HepG2 (cell line): ENCODE results near the gene ZNRD2. TPM values are rescaled to one million over a fixed set of nuclear protein-coding genes. Genes with fewer than 3 reads are reported as not detected.

ENCODE experiments used
- ATAC-seq: fragments of 200-7000 bp; cut with Tn5 transposase; 3 replicates; pipeline ENCODE4 v1.9.1; 2020; ENCODE audit warnings: mild to moderate bottlenecking, moderate library complexity
- BruUV-seq: library from RNA; stranded (reverse); fragments of 400-500 nt; replicated peaks from 2 replicates; lab custom pipeline; 2021; lab: Mats Ljungman, UMichigan
- CTCF ChIA-PET: fragments of 300-600 bp; formaldehyde crosslinking; extraction: SDS; loops from one replicate; lab custom pipeline; 2021; ENCODE audit warnings: low total read pairs, inconsistent platforms, low intra/inter-chr PET ratio; lab: Yijun Ruan, JAX
- POLR2A ChIA-PET: fragments of 350-600 bp; sonication (Branson Sonifier 250); formaldehyde crosslinking; loops from one replicate; lab custom pipeline; 2020; ENCODE audit warnings: antibody characterized with exemption, inconsistent platforms; lab: Yijun Ruan, JAX
- DNase-seq: peaks from one replicate; pipeline ENCODE4 v3.0.0-alpha.2; 2015; ENCODE audit warnings: low spot score
- FAIRE-seq: peaks from 3 replicates; lab custom pipeline; 2011; peaks lifted over from hg19 to GRCh38; lab: Jason Lieb, UNC
- H2AFZ ChIP-seq: one replicate; pipeline ENCODE4 v1.6.1; 2011; ENCODE audit warnings: low read length, inconsistent platforms
- H3K27ac ChIP-seq: fragments of 300-600 bp; 3 replicates; pipeline ENCODE4 v1.8.0; 2011; ENCODE audit warnings: mixed run types, mild to moderate bottlenecking, mixed read lengths, low read length, inconsistent platforms; ENCODE audit not compliant: insufficient read depth; ENCODE audit errors: extremely low read length
- H3K27me3 ChIP-seq, 2 experiments: fragments of 200-600 bp in 1 of 2; 2 replicates in 1 of 2; 3 replicates in 1 of 2; pipeline versions ENCODE4 v1.6.0 to v1.8.0; 2011; ENCODE audit warnings: low read length in 2 of 2, mild to moderate bottlenecking in 2 of 2, moderate library complexity in 2 of 2, inconsistent platforms in 1 of 2; ENCODE audit not compliant: insufficient read depth in 2 of 2, control insufficient read depth in 1 of 2
- H3K36me3 ChIP-seq, 2 experiments: fragments of 200-600 bp in 1 of 2; replicated peaks in 1 of 2; 2 replicates in 1 of 2; 3 replicates in 1 of 2; pipeline versions ENCODE4 v1.5.1 to v1.8.0; 2011; ENCODE audit warnings: low read length in 2 of 2, inconsistent platforms in 1 of 2; ENCODE audit not compliant: insufficient read depth in 2 of 2, control insufficient read depth in 1 of 2
- H3K4me1 ChIP-seq: 2 replicates; pipeline ENCODE4 v1.5.1; 2012; ENCODE audit warnings: low read length, inconsistent platforms; ENCODE audit not compliant: insufficient read depth
- H3K4me2 ChIP-seq: 2 replicates; pipeline ENCODE4 v1.6.0; 2011; ENCODE audit warnings: low read depth, low read length, inconsistent platforms
- H3K4me3 ChIP-seq, 3 experiments: fragments of 200-600 bp in 1 of 3; sonication (generic), shearing (Covaris generic) in 1 of 3; replicated peaks in 1 of 3; 2 replicates each; pipeline ENCODE4 v1.5.1; 2011 to 2016; ENCODE audit warnings: low read length in 3 of 3, inconsistent platforms in 2 of 3, low read depth in 2 of 3, mild to moderate bottlenecking in 2 of 3, control low read depth in 1 of 3, mixed read lengths in 1 of 3; ENCODE audit not compliant: insufficient read depth in 1 of 3
- H3K79me2 ChIP-seq: one replicate; pipeline ENCODE4 v1.6.1; 2011; ENCODE audit warnings: low read length, inconsistent platforms; ENCODE audit not compliant: insufficient read depth
- H3K9ac ChIP-seq: 2 replicates; pipeline ENCODE4 v1.6.0; 2011; ENCODE audit warnings: mild to moderate bottlenecking, low read depth, low read length, inconsistent platforms; ENCODE audit not compliant: insufficient read depth
- H3K9me3 ChIP-seq: 2 replicates; pipeline ENCODE4 v1.5.1; 2012; ENCODE audit warnings: mild to moderate bottlenecking, low read length
- H4K20me1 ChIP-seq: 2 replicates; pipeline ENCODE4 v1.6.0; 2011; ENCODE audit warnings: inconsistent platforms, mild to moderate bottlenecking, low read length, moderate library complexity; ENCODE audit not compliant: insufficient read depth
- ARHGAP35 ChIP-seq: sonication (generic); formaldehyde crosslinking; IDR thresholded peaks from 2 replicates; pipeline ENCODE4 v1.9.0; 2022; ENCODE audit warnings: mild to moderate bottlenecking, inconsistent platforms, moderate library complexity, missing genetic modification reagents, borderline replicate concordance
- BRD4 ChIP-seq: sonication (generic); formaldehyde crosslinking; IDR thresholded peaks from 2 replicates; pipeline ENCODE4 v1.4.0; 2020; ENCODE audit warnings: missing genetic modification reagents
- FOSL1 ChIP-seq: sonication (generic); formaldehyde crosslinking; IDR thresholded peaks from 2 replicates; pipeline ENCODE4 v1.9.0; 2021; ENCODE audit warnings: missing genetic modification reagents, borderline replicate concordance
- HIVEP1 ChIP-seq: sonication (generic); formaldehyde crosslinking; IDR thresholded peaks from 2 replicates; pipeline ENCODE4 v1.4.0; 2020; ENCODE audit warnings: mild to moderate bottlenecking, missing genetic modification reagents
- HNF4A ChIP-seq: sonication (generic); formaldehyde crosslinking; IDR thresholded peaks from 2 replicates; pipeline ENCODE4 v1.4.0; 2020; ENCODE audit warnings: missing genetic modification reagents
- HNRNPUL1 ChIP-seq: fragments of 200-400 bp; formaldehyde crosslinking; IDR thresholded peaks from 2 replicates; pipeline ENCODE4 v1.6.1; 2017; ENCODE audit warnings: low read depth, mild to moderate bottlenecking, low read length, moderate library complexity
- KDM6A ChIP-seq: IDR thresholded peaks from 2 replicates; pipeline ENCODE4 v1.6.1; 2016; ENCODE audit warnings: low read depth
- MEIS2 ChIP-seq: sonication (generic); formaldehyde crosslinking; IDR thresholded peaks from 2 replicates; pipeline ENCODE4 v1.9.0; 2021; ENCODE audit warnings: mild to moderate bottlenecking, missing genetic modification reagents
- MLXIP ChIP-seq: sonication (generic); formaldehyde crosslinking; IDR thresholded peaks from 2 replicates; pipeline ENCODE4 v1.9.0; 2021; ENCODE audit warnings: missing genetic modification reagents, borderline replicate concordance
- MTERF4 ChIP-seq: sonication (generic); formaldehyde crosslinking; IDR thresholded peaks from 2 replicates; pipeline ENCODE4 v1.8.0; 2023; ENCODE audit warnings: mild to moderate bottlenecking, missing genetic modification reagents
- PAXIP1 ChIP-seq: sonication (generic); formaldehyde crosslinking; conservative IDR thresholded peaks from 2 replicates; pipeline ENCODE4 v1.4.0; 2020; ENCODE audit warnings: mild to moderate bottlenecking, missing genetic modification reagents, moderate library complexity
- RXRA ChIP-seq: sonication (generic); formaldehyde crosslinking; IDR thresholded peaks from 2 replicates; pipeline ENCODE4 v1.5.1; 2020; ENCODE audit warnings: missing genetic modification reagents
- SIN3A ChIP-seq: IDR thresholded peaks from 2 replicates; pipeline ENCODE4 v1.6.1; 2011; ENCODE audit warnings: low read depth, mild to moderate bottlenecking, control low read depth, low read length, borderline replicate concordance
- SMARCE1 ChIP-seq: fragments of 450-650 bp; IDR thresholded peaks from 2 replicates; pipeline ENCODE4 v1.6.1; 2017; ENCODE audit warnings: borderline replicate concordance
- ZNF121 ChIP-seq: sonication (generic); formaldehyde crosslinking; IDR thresholded peaks from 2 replicates; pipeline ENCODE4 v1.5.0; 2020; ENCODE audit warnings: mild to moderate bottlenecking, missing genetic modification reagents
- ZNF317 ChIP-seq: sonication (generic); formaldehyde crosslinking; IDR thresholded peaks from 2 replicates; pipeline ENCODE4 v1.5.0; 2020; ENCODE audit warnings: mild to moderate bottlenecking, missing genetic modification reagents
- ZNF564 ChIP-seq: sonication (generic); formaldehyde crosslinking; IDR thresholded peaks from 2 replicates; pipeline ENCODE4 v1.8.1; 2023; ENCODE audit warnings: mild to moderate bottlenecking, missing genetic modification reagents
- ZNF788 ChIP-seq: sonication (generic); formaldehyde crosslinking; IDR thresholded peaks from 2 replicates; pipeline ENCODE4 v1.5.0; 2020; ENCODE audit warnings: mild to moderate bottlenecking, missing genetic modification reagents, borderline replicate concordance
- WGBS: methylation state at CpG from one replicate; pipeline ENCODE4 v1.1.6; 2017; ENCODE audit warnings: low lambda C conversion rate; 5-methylcytosine and 5-hydroxymethylcytosine counted together
- in situ Hi-C: cut with HindIII; loops from 2 replicates; pipeline ENCODE4 v1.10.0; 2017; ENCODE audit warnings: low pct_unique_long_range_greater_than_20kb; ENCODE audit not compliant: extremely low pct_ligation_motif_present
- intact Hi-C: fragments of 100-400 bp; cut with micrococcal nuclease; formaldehyde crosslinking; loops from one replicate; pipeline ENCODE4 v1.10.0; 2022; ENCODE audit not compliant: unreplicated experiment
- polyA plus RNA-seq, 8 experiments: library from polyadenylated mRNA; depleted of rRNA in 3 of 8; stranded (reverse) in 7 of 8; unstranded in 1 of 8; fragments of >200 nt; fragmentation: Illumina TruSeq in 4 of 8; extraction: Trizol in 4 of 8; gene quantifications; 2 replicates each; pipeline versions ENCODE4 v1.2.1 to v1.2.3, GENCODE V29; 2011 to 2016; ENCODE audit warnings: low read depth in 4 of 8, missing spikeins in 1 of 8, mixed read lengths in 1 of 8; ENCODE audit not compliant: insufficient read depth in 1 of 8
- total RNA-seq, 5 experiments: library from RNA; depleted of rRNA; stranded (reverse); fragments of >200 nt; fragmentation: Illumina TruSeq; extraction: Trizol; gene quantifications; 2 replicates each; pipeline ENCODE4 v1.2.3, GENCODE V29; 2016; ENCODE audit warnings: low read depth in 1 of 5

ZNRD2 gene
- total and polyA plus RNA-seq, 2 of the 13 experiments (the other 11 are each of a cell fraction or from before 2014, with no cell fraction given), result 29.2 to 34.0 TPM

GRCh38 chr11:65612691-65613090 lies 42.4 kb downstream of the ZNRD2 start:
- in situ Hi-C loops (loop anchor here (5.0 kb wide), 1 partner anchor 35 kb away; the partner anchor contains the start of gene EHBP1L1), intact Hi-C loops (no loop called here)
- Histone ChIP-seq H4K20me1 (peaks cover 23% of the 10 kb centered on the region; the same call in 1 of the 2 replicates), H3K4me3 (peak overlapping the region; percentile 84 to 97 (median 94)), H3K4me1 (peaks cover 48% of the 10 kb centered on the region), H3K9me3 (no peaks in the 10 kb centered on the region), H3K27me3 (no peaks in the 10 kb centered on the region; a peak in 1 of 5 replicates), H3K9ac (peak overlapping the region; percentile 95), H3K79me2 (peaks cover 64% of the 10 kb centered on the region), H3K4me2 (peak overlapping the region; percentile 96), H2AFZ (no peak overlapping the region), H3K36me3 (peaks cover 13 to 38% of the 10 kb centered on the region in 2 experiments; a peak in 4 of 5 replicates), H3K27ac (peak overlapping the region; percentile 23)
- WGBS, result 47% methylated on average over 5 of the region's 7 CpGs
- no TSS peak for BruUV-seq
- DNase-seq (no peak), FAIRE-seq (no peak), ATAC-seq (no peak)
- ChIA-PET POLR2A (interaction anchor here (0.6 to 4.3 kb wide), 9 partner anchors 10 to 99 kb away, joined by 3 to 48 read pairs (median 4); partner anchors contain the start of genes KAT5, SIPA1 and ZNRD2), CTCF (no interaction called here)
- TF ChIP-seq ZNF121 (CRISPR knock-in tag), result no peak
- TF ChIP-seq MEIS2 (CRISPR knock-in tag), result no peak
- TF ChIP-seq KDM6A, result no peak
- TF ChIP-seq ARHGAP35 (CRISPR knock-in tag), result no peak
- no peak for TF ChIP-seq PAXIP1 (CRISPR knock-in tag)
- no peak for TF ChIP-seq SMARCE1
- TF ChIP-seq HNRNPUL1, result no peak
- TF ChIP-seq FOSL1 (CRISPR knock-in tag), result no peak
- no peak for TF ChIP-seq ZNF788 (CRISPR knock-in tag)
- no peak for TF ChIP-seq BRD4
- TF ChIP-seq HNF4A (CRISPR knock-in tag), result 0 out of 2 replicates have a peak, but pooled peaks have one; percentile 2
- TF ChIP-seq SIN3A, result no peak
- TF ChIP-seq ZNF564 (CRISPR knock-in tag), result no peak
- TF ChIP-seq RXRA (CRISPR knock-in tag), result 0 out of 2 replicates have a peak, but pooled peaks have one; percentile 15
- no peak for TF ChIP-seq ZNF317 (CRISPR knock-in tag)
- TF ChIP-seq MLXIP (CRISPR knock-in tag), result no peak
- TF ChIP-seq MTERF4 (CRISPR knock-in tag), result no peak
- TF ChIP-seq HIVEP1, result 0 out of 2 replicates have a peak, but pooled peaks have one; percentile 18
